ENCODE measurements around the gene ZFHX3. TPM values are rescaled to one million over a fixed set of nuclear protein-coding genes. Genes with fewer than 3 reads are reported as not detected.

Gene ZFHX3
- total and polyA plus RNA-seq, 9 of the 15 experiments (the other 6 are each of a cell fraction or from before 2014, with no cell fraction given), result 0.01 to 0.23 (median 0.06) TPM; not detected in 4

DNA sequence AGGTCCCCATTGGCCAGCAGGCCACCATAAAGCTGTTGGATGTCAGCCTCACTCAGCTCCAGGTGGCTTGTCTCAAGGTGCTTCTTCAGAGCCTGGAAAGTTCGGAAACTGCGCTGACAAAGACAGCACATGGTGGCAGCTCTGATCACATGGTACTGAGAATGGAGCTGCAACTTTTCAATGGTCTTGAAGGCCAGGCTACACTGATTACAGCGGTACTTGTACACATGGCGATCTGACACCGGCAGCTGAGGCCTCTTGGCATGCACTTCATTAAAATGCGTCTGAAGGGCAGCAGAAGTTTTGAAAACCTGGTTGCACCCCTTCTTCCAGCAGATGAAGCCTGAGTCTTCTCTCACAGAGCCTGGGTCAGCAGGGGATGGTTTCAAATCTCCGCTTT is 249.7 kb downstream of the ZFHX3 start:
- H2AFZ ChIP-seq (ENCODE audit: low read depth, low read length), result no peak overlapping the region
- no peak for TF ChIP-seq C11orf30 (IDR thresholded peaks at IDR 0.05; ENCODE audit: low read depth)
- TF ChIP-seq FOXP1 (CRISPR knock-in tag; IDR thresholded peaks at IDR 0.05), result no peak
- no peak for TF ChIP-seq NCOA1 (IDR thresholded peaks at IDR 0.05; ENCODE audit: low read depth)
- no peak for TF ChIP-seq NCOA4 (IDR thresholded peaks at IDR 0.05; ENCODE audit: partially characterized antibody)
- no peak for TF ChIP-seq EHMT2 (IDR thresholded peaks at IDR 0.05)
- no peak for TF ChIP-seq CEBPG (CRISPR knock-in tag; IDR thresholded peaks at IDR 0.05)
- TF ChIP-seq CEBPG (tag; conservative IDR thresholded peaks at IDR 0.05 in 1 of 2, IDR thresholded peaks at IDR 0.05 in 1 of 2), result no peak
- TF ChIP-seq ZNF217 (CRISPR knock-in tag; IDR thresholded peaks at IDR 0.05), result no peak
- no peaks in the 10 kb centered on the region for H3K9me3 ChIP-seq (replicated peaks; ENCODE audit: control insufficient read depth, insufficient read depth, low read depth, low read length)
- no peaks in the 10 kb centered on the region for H4K20me1 ChIP-seq (replicated peaks; ENCODE audit: control insufficient read depth, insufficient read depth, low read length)
- no peaks in the 10 kb centered on the region for H3K36me3 ChIP-seq (ENCODE audit: control insufficient read depth, insufficient read depth, low read length)
- no peak overlapping the region for H3K9ac ChIP-seq (ENCODE audit: insufficient read depth in 1 of 2, low read depth in 2 of 2, low read length in 2 of 2)
- no peak for ATAC-seq
- H3K4me3 ChIP-seq, result no peak overlapping the region
- no peak for DNase-seq (ENCODE audit: extremely low read depth in 1 of 4, low spot score in 3 of 4)
- WGBS (ENCODE audit: insufficient coverage, low coverage, missing lambda C conversion rate), result 32% methylated on average over 6 of the region's 7 CpGs
- FAIRE-seq, result no peak
- CTCF ChIA-PET (ENCODE audit: low intra/inter-chr PET ratio), result no interaction called here
- no peaks in the 10 kb centered on the region for H3K79me2 ChIP-seq (ENCODE audit: control insufficient read depth, insufficient read depth, low read length)
- H3K27ac ChIP-seq (ENCODE audit: extremely low read depth, low read depth, low read length), result no peak overlapping the region
- H3K4me2 ChIP-seq (ENCODE audit: insufficient read depth, low read length), result no peak overlapping the region
- POLR2A ChIA-PET, result no interaction called here
- BruUV-seq (replicated peaks), result no TSS peak
- peaks cover 2 to 38% of the 10 kb centered on the region in 2 experiments; a peak in 3 of 5 replicates for H3K27me3 ChIP-seq (ENCODE audit: control insufficient read depth in 2 of 2, insufficient read depth in 2 of 2, low read length in 2 of 2)
- no peaks in the 10 kb centered on the region; a peak in 2 of 5 replicates for H3K4me1 ChIP-seq (replicated peaks in 1 of 2; ENCODE audit: control insufficient read depth in 2 of 2, insufficient read depth in 2 of 2, low read length in 2 of 2)
- H3K9me1 ChIP-seq (ENCODE audit: control insufficient read depth, insufficient read depth, low read length), result no peaks in the 10 kb centered on the region
- intact Hi-C loops (cut with micrococcal nuclease) (no loop called here), in situ Hi-C loops (cut with MboI) (no loop called here)

DNA sequence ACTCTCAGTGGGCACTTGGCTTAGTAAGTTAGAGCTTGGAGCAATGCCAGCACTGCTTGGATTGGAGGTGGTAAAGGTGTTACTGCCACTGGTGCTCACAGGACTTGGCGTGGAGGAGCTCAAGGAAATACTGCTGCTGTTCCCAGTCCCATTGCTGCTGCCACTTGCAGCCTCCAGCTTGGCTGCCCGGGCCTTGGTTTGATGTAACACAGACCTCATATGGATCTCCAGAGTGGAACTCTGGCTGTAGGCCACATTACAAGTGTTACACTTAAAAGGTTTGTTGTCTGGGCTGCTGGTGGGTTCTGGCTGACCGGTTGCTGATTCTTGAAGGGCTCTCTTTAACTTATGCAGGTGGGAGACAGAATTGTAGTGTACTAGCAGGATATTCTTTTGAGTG is 250.3 kb downstream of the ZFHX3 start:
- in situ Hi-C loops (cut with MboI), result no loop called here
- H3K79me2 ChIP-seq (ENCODE audit: control insufficient read depth, insufficient read depth, low read length), result no peaks in the 10 kb centered on the region
- BruUV-seq (replicated peaks), result no TSS peak
- DNase-seq (ENCODE audit: extremely low read depth in 1 of 4, low spot score in 3 of 4) (no peak), ATAC-seq (no peak), FAIRE-seq (no peak)
- H4K20me1 ChIP-seq (replicated peaks; ENCODE audit: control insufficient read depth, insufficient read depth, low read length), result no peaks in the 10 kb centered on the region
- H3K36me3 ChIP-seq (ENCODE audit: control insufficient read depth, insufficient read depth, low read length), result no peaks in the 10 kb centered on the region
- intact Hi-C loops (cut with micrococcal nuclease), result no loop called here
- no peaks in the 10 kb centered on the region for H3K9me1 ChIP-seq (ENCODE audit: control insufficient read depth, insufficient read depth, low read length)
- no peak overlapping the region for H2AFZ ChIP-seq (ENCODE audit: low read depth, low read length)
- H3K4me2 ChIP-seq (ENCODE audit: insufficient read depth, low read length), result no peak overlapping the region
- H3K27me3 ChIP-seq (ENCODE audit: control insufficient read depth in 2 of 2, insufficient read depth in 2 of 2, low read length in 2 of 2), result peaks cover 2 to 40% of the 10 kb centered on the region in 2 experiments; a peak in 3 of 5 replicates
- no peaks in the 10 kb centered on the region; a peak in 2 of 5 replicates for H3K4me1 ChIP-seq (replicated peaks in 1 of 2; ENCODE audit: control insufficient read depth in 2 of 2, insufficient read depth in 2 of 2, low read length in 2 of 2)
- POLR2A ChIA-PET, result interaction anchor here (0.6 to 0.8 kb wide), 2 partner anchors 20 to 129 kb away, joined by 3 to 4 read pairs; no protein-coding TSS in a partner anchor
- CTCF ChIA-PET (ENCODE audit: low intra/inter-chr PET ratio), result no interaction called here
- H3K9ac ChIP-seq (ENCODE audit: insufficient read depth in 1 of 2, low read depth in 2 of 2, low read length in 2 of 2), result no peak overlapping the region
- H3K9me3 ChIP-seq (replicated peaks; ENCODE audit: control insufficient read depth, insufficient read depth, low read depth, low read length), result no peaks in the 10 kb centered on the region
- WGBS (ENCODE audit: insufficient coverage, low coverage, missing lambda C conversion rate), result 11% methylated on average over 3 of the region's 3 CpGs
- no peak overlapping the region for H3K27ac ChIP-seq (ENCODE audit: extremely low read depth, low read depth, low read length)
- H3K4me3 ChIP-seq, result no peak overlapping the region
- TF ChIP-seq HMGN3 (IDR thresholded peaks at IDR 0.05; ENCODE audit: borderline replicate concordance, extremely low read depth, insufficient read length, low read depth, low read length) (no peak), ZNF717 (CRISPR knock-in tag; IDR thresholded peaks at IDR 0.05) (no peak), MLX (CRISPR knock-in tag; conservative IDR thresholded peaks at IDR 0.05) (no peak), E4F1 (CRISPR knock-in tag; IDR thresholded peaks at IDR 0.05; ENCODE audit: borderline replicate concordance) (no peak), CCNT2 (IDR thresholded peaks at IDR 0.05; ENCODE audit: borderline replicate concordance, extremely low read depth, insufficient read length, low read depth, low read length) (no peak)

Data from K562 (cell line).